ENCODE measurements around the gene NEUROD6.

Gene NEUROD6

DNA sequence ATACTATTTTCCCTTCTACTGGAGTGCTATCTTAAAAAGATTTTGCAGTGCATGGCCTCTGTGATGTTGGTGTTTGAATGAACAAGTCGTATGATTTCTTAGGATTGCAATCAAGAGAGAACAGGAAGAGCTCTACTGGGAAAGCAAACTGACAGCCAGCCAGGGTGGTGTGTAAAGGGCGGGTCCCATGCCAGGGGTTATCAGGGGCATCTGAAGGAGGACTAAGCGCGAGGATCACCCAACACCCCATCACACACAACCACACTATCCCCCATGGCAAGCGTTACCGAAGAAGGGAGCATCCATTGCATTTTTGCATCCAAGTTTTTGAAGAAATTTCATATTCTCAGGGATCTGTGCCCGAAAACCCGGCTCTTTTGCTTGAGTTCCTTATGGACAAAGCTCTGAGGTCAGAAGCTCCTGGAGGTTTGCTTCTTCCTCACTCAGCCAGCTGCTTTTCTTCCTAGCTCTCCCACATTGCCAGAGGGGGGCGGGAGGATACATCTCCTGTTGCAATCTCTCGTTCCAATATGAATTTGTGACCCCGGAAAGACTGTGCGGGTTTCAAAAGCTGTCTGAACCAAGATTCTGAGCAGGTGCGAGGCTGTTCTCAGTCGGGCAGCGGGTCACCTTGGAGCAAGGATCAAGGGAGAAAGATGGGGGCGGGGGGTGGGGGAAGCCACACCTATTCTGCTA lies 5.2 kb downstream of the NEUROD6 start:
- no peak for DNase-seq (ENCODE audit: low read depth, low spot score)

DNA sequence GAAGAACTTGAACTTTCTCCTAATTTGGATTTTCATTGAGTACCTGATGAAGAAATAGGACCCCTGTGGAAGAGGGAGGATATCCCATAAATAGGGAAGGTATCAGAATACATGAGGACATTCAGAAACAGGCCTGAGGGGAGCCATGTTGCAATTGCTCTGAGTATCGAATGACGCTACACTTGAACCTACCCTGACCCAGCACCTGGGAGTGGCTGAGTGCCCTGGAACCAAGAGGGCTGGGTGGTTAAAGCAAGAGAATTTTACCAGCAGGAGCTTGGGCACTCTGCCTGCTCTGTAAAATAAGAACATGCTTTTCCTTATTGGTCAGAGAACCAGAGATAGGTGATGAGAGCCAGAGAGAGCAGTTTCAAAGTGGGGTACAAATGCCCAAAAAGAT lies 7.2 kb downstream of the NEUROD6 start:
- DNase-seq (ENCODE audit: low read depth, low spot score): no peak

DNA sequence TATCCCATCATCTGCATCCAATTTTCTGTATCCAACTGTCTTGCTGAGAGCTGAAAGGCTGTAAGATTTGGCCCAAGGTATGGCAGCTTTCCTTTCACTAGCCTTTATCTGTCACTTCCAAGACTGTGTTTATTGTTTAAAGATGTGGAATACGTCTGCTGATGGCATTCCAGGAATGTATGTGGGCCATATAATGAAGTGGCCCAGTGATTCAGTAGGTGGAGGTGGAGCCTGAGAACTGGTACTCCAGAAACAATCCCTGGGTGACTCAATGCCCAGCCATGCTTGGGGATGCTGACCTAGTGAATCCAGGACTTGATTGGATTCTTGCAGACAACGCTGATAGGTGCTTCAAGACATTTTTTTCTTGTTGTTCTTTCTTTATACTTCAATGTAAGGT lies 13.5 kb downstream of the NEUROD6 start:
- DNase-seq (ENCODE audit: low read depth, low spot score): no peak

DNA sequence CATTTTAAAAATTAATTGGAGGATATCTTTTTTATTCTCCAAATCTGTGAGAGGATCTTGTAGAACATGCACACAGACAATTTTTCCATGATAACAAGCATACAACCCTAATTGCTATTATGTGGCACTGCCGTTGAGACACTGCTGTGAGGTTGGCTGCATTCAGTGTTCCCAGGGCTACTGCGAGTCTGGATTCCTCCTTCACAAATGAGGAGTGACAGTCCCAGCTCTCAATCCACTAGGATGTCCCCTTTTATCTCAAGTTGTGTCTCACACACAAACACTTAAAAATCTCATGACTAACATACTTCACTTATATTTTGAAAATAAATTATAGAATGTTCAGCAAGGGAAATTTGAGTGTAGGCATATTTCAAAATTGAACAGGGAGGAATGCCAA lies 14.1 kb downstream of the NEUROD6 start:
- DNase-seq (ENCODE audit: low read depth, low spot score): no peak

DNA sequence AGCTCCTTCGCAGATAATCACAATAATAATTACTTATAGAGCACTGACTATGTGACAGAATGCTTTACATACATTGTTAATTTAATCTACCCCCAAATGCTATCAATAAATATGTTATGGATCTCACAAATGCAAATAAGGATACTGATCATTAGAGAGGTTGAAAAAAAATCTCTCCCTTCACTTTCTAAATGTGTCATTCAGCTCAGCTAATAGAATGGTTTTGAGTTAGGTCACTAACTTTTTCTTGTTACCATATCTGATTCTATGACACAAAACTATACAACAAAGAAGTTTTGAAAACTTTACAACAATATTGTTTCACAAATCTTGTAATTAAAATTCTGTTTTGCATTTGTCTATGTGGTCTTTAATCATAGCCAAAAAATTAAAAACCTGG lies 17.4 kb downstream of the NEUROD6 start:
- no peak for DNase-seq (ENCODE audit: low read depth, low spot score)

DNA sequence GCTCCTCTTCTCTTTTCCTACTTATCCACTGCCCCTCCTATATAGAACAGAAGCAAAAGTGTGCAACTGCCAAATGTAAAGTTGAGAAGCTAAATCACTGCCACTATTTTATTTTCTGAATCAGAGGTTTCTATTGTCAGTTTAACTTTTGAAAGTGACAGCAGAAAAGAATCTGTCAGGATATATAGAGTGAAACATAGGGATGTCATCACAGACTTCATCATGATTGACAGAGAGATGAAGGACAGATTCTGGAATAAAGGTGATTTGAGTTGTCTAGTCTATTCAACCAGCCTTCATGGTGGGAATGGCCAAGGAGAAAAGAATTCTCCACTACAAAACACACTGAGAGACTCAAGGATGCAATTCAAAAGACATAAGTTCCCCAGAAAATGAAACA lies 19.9 kb downstream of the NEUROD6 start:
- DNase-seq (ENCODE audit: low read depth, low spot score): no peak

DNA sequence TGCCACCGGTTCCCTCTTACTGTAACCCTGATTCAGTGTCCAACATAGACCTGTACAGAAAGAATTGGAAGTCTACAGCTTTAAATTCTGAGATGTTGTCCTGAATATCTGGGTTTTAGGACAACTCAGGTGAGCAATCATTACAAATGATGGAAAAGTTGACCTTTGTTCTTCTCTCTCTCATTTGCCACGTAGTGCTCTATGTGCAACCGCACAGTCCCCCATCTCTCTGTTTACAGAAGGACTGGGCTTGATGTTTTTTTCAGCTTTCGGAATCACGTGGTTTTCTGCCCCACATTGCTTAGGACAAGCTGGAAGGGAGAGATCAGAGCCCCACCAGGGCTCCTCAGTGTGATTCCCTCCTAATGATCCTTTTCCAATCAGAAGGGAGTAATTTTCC lies 22.2 kb downstream of the NEUROD6 start:
- no peak for DNase-seq (ENCODE audit: low read depth, low spot score)

DNA sequence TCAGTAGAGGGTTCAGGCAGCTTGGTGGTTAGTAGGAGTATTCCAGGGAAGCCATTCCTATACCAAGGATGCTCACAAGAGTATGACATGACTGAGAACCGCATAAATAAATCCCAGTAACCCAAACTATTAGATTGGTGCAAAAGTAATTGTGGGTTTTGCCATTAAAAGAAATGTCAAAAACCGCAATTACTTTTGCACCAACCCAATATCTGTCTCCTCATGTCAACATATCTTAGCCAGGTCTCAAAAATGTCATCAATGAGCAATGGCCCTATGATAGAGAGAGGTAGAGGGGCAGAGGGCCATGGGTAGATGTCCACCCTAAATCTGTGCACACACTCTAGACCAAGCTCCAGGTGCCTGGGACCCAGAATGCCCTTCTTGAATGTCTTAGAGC lies 23.6 kb downstream of the NEUROD6 start:
- no peak for DNase-seq (ENCODE audit: low read depth, low spot score)

DNA sequence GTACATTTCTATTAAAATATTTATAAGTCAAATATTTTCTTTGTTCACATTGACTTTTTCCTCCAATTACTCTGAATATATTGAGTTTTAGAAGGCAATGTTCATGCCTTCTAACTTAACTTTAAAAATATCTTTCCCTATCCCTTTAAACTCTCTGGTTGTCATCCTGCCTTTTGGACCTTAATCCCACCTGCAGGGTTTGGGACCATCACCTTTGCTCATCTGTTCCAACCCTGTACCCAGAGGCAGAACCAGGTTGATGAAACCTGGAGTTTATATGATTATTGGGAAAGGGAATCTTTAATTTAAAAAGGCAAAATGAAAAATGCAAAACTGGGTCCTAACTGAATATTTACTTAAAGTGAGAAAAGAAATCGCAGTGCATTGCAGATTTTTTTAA lies 24.8 kb downstream of the NEUROD6 start:
- no peak for DNase-seq (ENCODE audit: low read depth, low spot score)

DNA sequence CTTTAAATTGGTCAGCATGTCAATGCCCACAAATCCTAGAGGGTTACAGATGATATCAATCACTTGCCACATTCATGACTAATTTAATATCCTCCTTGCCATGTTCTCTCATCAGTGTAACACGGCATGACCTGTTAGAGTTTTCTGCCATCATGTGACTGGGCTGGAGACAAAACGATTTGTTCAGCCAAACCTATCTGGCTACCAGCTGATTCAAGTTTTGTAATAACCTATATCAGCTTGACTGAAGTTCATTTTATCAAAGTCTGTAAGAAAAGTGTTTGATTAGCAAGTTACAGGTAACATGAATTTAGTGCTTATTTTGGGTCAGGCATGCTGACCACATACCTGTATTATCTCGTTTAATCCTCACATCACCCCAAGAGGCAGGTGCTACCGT lies 25.7 kb downstream of the NEUROD6 start:
- DNase-seq (ENCODE audit: low read depth, low spot score): no peak

DNA sequence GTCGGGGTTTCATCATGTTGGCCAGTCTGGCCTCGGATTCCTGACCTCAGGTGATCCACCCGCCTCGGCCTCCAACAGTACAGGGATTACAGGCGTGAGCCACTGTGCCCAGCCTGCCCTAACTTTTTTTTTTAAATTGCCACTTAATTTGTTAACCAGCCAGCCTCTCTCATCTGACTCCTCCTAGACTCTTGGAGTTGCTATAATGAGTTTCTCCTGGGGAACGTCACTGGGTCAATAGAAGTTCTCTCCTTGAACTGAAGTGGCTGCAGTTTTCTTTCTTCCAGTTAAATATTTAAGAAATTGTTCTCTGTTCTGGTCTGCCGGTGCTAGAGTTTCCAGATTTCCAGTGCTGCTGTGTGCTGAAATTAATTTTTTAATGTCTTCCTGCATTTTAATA lies 27.6 kb downstream of the NEUROD6 start:
- no peak for DNase-seq (ENCODE audit: low read depth, low spot score)

DNA sequence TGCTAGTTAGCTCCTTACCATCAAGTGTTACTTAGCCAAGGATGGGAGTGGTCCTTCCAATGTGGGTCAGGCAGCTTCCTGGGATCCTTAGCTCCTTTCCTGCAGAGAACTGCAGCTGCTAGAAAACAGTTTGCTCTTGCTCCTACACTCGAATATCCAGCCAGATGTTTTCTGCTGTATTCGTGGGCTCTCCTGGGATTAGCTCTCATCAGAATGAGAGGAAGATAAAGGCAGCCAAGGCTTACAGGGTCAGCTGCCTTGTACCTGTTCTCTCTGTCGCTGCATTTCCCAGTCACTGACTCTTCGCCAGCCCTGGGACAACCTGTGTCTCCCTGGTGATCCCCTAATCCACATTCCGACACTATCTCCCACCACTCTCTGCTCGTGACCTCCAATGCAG lies 29.0 kb downstream of the NEUROD6 start:
- DNase-seq (ENCODE audit: low read depth, low spot score): no peak

DNA sequence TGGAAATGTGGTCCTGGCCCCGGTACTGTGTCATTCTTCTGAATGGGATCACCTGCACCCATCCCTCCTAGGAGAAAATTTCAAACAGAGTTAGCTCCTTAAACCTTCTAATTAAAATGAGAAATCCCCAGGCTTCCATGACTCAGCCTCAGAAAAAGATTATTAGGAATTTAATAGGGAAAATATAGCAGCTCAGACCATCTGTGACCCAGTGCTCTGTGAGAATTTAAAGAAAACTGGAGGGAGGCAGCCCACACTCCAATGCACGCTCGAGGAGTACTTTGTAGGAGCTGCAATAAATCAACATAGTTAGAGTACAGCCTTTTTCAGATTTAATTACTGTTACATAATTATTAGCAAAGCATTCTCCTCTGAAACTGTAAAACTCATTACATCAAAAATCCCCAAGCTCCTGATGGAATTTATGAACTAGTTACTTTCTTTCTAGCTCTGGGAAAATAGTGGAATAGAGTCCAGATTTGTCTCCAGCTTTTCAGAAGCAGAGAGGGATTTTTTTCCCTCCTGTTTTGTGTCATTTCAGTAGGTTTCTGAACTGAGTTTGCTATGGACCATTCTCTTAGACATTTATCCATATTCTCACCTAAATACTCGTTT lies 30.1 kb downstream of the NEUROD6 start:
- no peak for DNase-seq (ENCODE audit: low read depth, low spot score)

DNA sequence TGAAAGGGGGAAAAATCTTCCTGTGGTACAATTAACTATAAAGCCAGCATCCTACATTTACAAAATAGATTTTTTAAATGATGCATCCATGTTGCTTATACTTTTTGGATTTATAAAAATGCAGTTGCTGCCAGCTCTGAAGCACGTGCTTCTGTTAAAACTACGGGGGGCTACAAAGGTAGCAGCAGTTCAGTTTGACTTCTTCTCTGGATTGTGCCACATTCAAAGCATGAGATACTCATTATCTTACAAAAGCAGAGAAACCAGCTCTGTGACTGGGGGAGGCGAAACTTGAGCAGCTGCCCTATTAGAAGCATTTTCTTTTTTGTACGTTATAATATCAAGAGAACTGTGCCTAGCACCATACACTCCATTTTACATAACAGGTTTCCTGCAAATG lies 31.1 kb downstream of the NEUROD6 start:
- no peak for DNase-seq (ENCODE audit: low read depth, low spot score)

DNA sequence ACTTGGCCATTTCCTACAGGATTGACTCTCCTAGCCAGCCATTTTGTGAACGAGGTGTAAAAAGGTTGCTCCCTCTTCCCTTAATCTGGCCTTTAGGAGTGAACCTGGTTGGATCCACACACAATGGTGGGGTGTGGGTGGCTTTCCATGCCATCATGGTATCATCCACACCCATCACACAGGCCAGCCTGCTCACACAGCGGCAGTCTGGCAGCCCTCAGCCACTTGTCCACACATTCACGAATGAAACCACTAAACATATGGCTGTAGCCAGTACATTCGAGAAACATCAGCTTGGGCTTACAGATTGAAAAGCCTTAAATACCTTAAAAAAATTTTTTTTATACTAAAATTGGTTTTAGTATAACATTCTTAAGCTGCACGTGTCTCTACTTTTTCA lies 31.9 kb downstream of the NEUROD6 start:
- no peak for DNase-seq (ENCODE audit: low read depth, low spot score)

DNA sequence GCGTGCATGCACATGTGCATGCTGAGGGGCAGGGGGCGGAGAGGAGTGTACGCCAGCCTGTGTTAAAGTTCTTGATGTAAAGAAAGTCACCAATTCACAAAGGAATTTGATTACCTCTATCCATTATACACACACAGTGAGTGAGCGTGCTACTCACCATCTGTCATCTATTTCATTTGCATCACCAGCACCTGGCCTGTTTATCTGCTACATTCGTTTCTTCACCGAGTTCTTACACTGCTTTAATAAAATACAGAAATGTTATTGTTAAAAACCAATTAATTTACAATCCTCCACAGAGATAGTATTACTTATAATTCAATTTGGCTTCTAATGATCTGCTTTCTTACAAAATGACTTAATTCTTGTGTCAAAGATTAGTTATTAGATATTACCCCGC lies 32.6 kb downstream of the NEUROD6 start:
- DNase-seq (ENCODE audit: low read depth, low spot score): no peak

DNA sequence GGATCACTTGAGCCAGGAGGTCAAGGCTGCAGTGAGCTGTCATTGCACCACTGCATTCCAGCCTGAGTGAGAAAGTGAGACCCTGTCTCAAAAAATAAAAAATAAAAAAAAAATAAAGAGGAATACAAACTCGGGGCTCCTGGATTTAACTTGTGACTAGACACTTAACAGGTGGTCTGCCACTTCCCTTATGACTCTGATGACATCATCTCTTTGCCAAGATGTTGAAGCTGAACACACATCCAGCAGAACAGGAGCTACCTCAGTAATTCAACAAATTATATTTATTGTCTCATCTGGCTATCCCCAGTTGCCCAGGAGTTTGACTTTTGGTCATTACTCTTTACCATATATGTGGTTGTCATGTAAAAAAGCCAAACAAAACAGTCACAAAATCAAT lies 35.3 kb downstream of the NEUROD6 start:
- no peak for DNase-seq (ENCODE audit: low read depth, low spot score)

DNA sequence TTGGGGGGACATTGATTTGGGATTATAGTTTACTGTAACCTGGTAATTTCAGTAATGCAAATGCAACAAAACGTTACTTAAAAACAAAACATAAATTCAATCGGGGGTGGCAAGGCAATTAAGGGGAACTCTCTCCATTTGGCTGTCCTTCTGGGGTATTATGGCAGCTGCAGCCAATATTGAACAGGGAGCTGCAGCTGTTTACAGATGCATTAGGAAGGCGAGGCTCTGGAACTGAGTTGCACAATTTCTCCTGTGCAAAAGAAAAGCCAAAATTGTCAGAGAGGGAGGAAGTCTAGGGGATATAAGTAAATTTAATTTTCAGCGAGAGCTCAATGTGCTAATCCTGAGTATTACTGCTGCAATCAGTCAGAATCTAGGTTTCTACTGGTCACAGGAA lies 36.1 kb downstream of the NEUROD6 start:
- no peak for DNase-seq (ENCODE audit: low read depth, low spot score)

DNA sequence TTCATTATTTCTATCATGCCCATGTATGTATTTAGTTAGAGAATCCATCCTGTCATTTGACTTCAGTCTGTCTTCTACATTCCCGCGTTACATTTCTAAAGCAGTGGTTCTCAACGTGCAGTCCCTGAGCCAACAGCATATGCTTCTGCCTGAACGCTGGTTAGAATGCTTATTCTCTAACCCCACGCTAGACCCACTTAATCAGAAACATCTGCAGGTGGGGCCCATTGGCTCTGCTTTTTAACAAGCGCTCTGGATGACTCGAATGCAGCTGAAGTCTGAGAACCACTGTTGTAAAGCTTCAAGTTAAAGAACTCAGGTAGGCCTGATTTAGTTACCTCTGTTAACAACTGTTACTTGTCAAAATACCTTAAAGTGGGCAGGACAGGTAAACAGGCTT lies 38.2 kb downstream of the NEUROD6 start:
- DNase-seq (ENCODE audit: low read depth, low spot score): no peak

DNA sequence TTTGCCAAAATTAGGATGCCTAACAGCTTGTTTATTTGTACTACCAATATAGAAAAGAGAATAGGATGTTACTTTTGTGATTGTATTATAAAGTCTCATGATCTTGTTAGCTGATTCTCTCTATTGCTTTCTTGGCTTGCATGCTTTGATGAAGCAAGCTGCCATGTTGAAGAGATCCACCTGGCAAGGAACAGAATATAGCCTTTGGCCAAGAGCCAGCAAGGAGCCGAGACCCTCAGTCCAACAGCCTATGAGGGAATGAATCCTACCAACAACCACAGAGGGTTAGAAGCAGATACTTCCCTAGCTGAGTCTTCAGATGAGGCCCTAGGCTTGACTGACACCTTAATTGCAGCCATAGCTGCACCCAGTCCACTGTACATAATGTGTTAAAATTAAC lies 41.2 kb downstream of the NEUROD6 start:
- DNase-seq (ENCODE audit: low read depth, low spot score): no peak

DNA sequence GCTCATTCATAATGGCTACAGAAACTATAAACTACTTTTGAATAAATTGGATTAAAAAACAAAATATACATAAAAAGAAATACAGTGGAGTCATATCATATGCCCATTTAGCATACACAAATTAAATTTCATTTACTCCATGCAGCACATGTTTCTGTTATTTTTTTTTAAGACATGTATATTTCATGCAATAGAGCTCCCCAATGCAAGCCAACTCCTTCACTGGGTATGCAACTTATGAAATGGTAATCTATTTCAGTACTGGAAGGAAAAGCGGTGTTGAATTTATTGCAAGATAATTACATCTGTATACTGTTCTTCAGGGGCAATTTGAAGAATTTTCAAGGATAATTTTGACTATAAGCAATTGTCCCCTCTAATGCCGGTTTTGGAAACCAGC lies 49.9 kb downstream of the NEUROD6 start:
- DNase-seq (ENCODE audit: low read depth, low spot score): no peak
